Endometrium (tissue), 2 donors: ENCODE data around the gene CAMK1D.

Experiments
- FAIRE-seq: peaks from 2 replicates; lab custom pipeline; 2012; peaks lifted over from hg19 to GRCh38; lab: Jason Lieb, UNC
- donor health status: control.
- donor health status: control.

The CAMK1D gene

DNA sequence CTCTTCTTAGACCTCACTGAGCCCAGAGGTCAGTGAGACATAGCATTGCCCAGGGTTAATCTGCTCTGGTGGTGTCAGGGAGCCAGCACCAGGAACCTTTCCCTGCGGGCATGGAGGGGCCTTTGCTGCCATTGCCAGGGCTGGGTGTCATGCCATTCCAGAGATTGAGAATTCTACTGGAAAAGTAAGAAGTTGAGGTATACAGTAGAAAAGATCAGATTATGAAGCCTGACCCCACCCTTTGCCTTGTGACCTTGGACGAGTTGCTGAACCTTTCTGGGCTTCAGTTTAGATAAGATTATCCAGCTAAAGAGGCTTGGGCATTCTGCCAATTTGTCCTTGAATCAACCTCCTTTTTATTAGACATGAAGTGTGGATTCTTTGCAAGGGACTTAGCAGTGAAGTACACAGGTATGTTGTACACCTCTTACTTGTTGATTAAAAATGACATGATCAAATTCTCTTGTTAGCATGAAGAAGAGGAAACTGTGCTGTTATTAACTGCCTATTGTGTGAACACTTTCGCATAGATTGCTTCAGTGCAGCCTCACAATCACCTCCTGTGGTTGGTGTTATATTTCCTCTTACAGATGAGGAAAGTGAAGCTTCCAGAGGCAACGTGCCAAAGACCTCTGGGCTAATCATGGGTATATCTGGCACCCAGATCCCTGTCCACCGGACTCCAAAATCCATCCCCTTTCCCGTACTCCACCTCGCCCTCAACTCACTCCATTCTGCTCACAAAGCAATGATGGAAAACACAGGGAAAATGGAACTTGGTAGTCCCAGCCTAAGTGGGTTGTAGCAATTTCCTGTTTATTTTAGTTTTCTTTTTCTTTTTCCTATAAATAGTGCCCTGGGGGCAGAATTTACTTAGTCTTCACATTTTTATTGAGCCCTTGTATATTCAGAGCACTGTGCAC is 151.3 kb downstream of the CAMK1D start:
- FAIRE-seq: no peak

DNA sequence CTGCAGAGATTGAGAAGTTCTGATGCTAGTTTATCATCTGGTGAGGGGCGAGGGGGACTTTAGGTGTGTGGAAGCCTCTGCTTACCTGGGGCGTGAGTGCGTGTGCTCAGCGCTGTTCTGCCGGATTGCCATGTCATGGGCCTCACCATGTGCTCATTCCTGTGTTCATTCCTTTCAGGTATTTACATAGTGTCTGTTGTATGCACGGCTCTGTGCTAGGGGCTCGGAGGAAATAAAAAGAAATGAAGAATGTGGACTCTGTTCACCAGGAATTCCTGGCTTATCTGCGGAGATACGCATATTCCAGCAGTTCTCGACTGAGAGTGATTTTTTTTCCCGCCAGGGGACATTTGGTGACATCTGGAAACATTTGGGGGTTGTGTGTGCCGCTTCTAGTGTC is 152.0 kb downstream of the CAMK1D start:
- FAIRE-seq: no peak

DNA sequence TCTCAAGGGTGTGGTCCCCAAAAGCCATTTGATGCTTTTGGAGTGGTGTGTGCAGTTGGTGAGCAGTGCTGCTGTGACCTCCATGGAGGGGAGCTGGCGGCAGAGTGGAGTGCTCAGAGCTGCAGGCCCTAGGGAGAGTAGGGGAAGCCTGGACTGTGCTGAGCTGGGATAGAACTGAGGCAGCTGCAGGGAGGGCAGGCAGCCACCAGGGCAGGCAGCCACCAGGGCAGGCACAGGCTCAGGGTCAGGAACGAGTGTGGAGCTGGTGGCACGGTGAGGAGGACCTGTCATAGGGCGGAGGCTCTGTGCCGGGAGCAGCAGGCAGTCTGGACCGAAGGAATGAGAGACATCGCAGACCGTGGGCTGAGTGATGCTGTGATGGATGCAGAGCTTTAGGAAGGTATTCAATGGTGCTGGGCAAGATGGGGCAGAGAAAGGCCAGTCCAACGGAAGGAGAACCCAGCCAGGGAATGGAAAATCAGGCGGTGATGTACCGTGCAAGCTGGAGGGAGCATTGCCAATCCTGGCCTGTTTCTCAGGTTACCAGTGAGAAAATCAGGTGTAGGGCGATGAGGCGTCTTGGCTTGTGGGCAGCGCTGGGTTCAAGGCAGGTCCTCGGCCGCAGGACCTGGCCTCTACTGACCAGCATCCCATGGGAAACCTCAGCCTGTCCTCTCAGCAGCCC is 152.6 kb downstream of the CAMK1D start:
- FAIRE-seq: no peak

DNA sequence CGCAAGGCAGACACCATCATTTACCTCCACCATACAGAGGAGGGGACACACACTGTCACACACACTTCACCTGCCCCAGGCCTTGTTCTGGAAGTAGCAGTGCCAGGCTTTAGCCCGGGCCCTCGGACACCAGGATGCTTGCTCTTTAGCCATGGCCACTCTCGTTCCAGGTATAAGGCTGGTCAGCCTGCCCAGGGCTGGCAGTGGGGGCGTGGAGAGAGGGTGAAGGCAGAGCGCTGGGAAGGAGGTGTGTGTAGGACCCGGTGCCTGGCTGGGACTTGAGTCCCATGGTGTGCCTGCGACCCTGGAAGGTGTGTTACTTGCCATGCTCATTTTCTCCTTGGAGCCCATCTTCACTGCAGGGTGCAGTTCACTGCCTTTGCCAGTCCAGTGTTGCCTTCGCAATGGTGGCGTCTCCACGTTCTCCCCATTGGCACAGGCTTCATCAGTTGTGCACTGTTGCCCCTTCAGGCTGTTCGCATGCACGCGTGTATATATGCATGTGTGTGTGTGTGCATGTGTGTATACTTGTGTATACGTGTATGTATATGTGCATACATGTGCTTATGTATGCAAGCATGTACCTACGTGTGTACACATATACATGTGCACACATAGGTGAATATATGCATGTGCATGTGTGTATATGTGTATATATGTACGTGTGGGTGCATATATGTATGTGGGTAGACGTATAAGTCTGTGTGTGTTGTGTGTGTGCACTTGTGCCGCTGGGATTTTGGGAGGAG is 153.4 kb downstream of the CAMK1D start:
- FAIRE-seq: no peak

DNA sequence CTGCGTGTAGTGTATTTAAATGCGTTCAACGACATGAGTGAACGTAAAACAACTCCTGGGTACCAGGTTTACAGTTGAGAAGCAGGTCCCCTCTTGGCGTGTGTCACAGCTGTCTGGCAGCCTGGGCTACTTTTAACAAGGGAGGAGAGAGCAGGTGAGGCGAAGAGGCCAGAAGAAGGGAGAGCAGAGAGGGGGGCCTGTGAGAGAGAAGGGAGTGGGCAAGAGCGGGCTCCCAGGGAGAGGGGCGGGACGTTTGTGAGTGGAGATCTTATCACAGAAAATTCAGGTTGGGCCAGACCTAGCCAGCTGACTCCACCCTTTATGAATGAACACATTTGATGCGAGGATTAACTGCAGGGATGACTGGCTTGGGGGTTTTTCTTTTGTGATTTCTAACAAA is 154.0 kb downstream of the CAMK1D start:
- FAIRE-seq: no peak

DNA sequence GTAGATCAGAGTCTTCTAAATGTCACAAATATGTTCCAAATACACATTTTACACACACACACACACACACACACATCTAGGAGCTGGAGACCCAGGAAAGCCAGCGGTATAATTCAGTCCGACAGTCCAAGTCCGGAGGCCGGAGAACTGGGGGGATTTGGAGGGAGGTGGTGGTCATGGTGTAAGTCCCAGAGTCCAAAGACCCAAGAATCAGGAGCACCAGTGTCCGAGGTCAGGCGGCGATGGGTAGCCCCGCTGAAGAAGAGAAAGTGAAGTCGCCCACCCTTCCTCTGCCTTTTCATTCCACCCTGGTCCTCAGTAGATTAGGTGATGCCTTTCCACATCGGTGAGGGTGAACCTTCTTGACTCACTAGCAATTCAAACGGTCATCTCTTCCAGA is 154.8 kb downstream of the CAMK1D start:
- FAIRE-seq: no peak

DNA sequence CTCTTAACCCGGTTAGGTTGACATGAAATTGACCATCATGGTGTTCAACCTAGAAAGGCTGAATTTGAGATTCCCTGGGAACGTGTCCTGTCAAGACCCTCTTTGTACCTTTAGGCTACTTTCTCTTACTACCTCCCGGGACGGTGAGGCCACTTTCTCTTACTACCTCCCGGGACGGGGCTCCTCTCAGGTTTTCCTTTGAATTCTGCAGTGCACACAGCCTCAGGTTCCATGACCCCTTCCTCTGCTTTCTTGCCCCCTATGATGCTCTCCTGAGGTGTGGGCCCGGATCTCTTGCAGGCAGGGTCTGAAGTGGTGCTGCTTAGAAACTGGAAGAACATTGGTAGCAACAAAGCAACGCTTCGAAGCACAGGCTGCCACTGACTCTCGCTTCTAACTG is 155.3 kb downstream of the CAMK1D start:
- FAIRE-seq: no peak

DNA sequence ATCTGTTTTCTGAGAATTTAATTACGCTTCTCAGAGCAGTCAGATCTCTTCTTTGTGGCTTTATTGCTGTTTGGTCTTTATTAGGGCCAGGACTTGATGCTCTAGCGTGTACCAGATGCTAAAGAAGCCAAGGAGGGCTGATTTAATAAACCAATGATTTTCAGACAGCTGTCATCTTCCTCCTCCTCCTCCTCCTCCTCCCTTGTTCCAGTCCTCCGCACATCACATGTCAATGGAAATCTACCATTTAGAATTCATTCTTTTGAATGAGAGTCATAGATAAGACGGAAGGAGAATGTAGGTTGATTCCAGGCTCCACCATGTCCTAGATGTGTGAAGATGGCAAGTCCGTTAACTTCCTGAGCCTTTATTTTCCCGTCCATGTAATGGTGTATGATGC is 156.3 kb downstream of the CAMK1D start:
- no peak for FAIRE-seq

DNA sequence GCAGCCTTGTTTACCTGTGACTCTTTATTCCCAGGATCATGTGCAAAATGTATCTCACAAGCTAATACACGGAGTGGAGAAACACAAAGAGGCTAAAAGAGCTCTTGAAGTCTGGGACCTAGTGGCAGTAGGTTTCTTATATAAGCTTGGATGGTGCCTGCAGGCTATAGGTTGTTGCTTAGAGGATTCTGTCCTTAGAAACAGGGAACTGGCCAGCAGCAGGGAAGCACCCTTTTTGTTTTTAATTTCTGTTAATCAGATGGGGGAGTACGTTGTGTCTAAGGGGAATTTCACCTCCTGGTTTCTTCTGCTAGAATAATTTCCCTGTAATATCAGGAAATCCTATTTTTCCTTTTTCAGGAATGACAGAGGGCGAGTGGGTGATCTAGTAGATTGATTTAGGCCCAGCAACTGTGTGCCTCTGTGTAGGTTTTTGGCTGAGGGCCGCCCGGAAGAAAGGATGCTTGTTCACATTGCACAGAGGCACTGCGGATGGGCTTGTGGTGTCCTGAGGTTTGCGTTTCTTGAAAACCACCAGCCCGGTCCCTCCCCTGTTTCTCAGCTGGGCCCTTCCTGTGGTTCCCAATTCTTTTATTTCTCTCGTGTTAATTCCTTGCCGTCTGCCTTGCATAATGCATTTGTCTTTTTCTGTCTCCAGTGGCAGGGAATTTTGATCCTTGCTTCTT is 158.0 kb downstream of the CAMK1D start:
- FAIRE-seq: no peak

DNA sequence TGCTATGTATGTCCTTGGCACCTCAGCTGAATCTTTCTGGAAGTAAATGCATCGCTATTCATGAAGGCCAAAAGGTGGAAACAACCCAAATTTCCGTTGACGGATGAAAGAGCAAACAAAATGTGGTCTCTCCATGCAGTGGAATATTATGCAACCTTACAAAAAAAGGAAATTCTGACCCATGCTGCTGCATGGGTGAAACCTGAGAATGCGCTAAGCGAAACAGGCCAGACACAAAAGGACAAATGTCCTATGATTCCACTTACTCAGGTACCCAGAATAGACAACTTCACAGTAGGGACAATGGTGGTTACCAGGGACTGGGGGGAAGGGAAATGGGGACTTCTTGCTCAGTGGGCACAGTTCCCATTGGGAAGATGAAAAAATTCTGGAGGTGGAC is 158.8 kb downstream of the CAMK1D start:
- no peak for FAIRE-seq

DNA sequence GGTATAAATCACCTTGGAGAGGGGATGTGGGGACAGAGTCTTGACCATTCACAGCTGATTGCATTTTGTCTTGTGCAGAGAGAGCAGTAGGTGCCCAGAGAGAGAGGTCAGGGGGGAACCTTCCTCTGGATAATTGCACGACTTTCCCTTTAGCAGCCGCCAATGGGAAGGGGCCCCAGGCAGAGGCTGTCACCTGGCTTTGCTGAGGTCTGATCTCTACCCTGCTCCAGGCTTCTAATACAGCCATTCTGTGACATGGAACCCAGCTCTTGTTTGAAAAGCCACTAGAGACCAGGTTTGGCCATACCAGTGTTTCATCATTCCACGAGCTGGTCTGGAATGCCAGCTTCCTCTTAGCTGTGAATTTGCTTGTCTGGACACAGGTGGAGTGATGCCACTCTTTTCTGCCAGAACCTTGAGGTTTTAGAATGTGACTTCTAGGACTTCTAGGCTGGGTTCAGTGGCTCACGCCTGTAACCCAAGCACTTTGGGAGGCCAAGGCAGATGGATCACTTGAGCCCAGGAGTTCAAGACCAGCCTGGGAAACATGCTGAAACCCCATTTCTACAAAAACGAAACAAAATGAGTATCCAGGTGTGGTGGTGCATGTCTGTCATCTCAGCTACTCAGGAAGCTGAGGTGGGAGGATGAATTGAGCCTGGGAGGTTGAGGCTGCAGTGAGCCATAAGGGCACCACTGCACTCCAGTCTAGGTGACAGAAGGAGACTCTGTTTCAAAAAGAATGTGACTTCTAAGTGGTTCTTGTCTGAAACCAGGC is 159.9 kb downstream of the CAMK1D start:
- no peak for FAIRE-seq

DNA sequence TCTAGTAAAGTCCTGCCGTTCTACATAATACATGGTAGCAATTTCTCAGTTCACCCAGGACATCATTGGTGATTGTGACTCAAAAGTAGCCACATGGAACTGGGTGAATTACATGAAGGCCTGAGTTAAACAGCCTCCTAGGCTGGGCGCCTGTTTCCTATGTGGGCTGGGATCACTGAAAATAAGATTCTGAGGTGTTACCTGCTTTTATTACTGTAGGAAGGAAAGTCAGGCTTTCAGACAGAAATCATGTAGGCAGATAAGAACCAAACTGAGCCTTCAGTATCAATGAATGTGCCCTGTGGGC is 160.4 kb downstream of the CAMK1D start:
- FAIRE-seq: no peak

DNA sequence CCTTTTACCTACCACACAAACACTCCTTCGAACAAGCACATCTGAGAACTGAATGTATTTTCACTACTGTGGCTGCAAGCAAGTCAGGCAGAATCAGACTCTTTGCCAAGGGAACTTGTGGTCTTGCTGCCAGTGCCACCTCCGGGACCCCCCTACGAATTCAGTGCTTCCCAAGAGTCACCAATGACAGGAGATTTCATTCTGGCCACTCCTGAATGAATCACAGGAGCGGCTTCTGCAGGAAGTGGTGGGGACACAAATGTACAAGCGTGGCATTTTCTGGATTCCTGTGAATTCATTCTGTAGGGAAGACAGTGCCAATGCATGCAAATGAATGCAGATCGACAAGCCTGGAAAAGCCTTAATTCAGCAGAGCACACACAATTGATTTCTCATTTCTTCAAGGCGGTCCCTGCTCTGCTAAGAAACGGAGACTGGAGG is 161.2 kb downstream of the CAMK1D start:
- no peak for FAIRE-seq

DNA sequence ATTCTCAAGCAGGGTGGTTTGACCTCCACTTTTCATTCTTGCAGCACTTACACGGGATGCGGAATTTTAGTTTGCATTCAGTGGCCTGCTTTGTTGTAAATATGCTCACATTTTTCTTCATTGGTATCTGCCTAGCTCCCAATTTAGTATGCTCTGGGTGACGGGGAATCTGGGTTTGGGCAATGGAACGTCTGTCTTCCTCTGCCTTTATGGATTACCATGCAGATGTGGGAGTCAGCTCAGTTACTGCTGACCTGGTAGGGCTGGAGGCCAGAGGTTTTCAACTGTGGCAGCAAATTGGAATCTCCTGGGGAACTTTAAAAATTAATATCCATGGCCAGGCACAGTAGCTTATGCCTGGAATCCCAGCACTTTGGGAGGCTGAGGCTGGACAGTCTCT is 161.6 kb downstream of the CAMK1D start:
- FAIRE-seq: no peak

DNA sequence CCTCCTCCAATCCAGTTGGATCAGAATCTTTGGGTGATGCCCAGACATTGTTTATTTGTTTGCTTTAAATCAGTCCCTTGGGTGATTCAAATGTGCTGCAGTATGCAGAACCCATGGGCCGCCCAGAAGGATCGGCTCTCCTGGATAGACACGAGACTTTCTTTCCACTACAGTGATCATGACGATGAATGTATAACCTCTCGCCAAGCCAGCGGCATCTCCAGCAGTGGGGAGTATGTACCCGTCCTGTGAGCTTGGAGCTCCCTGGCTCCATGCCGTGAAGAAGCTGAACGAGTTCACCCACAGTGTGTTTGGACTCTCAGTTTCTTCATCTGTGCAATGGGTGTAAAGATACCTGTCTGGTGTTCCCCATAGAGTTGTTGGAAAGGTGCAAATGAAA is 162.3 kb downstream of the CAMK1D start:
- FAIRE-seq: no peak

DNA sequence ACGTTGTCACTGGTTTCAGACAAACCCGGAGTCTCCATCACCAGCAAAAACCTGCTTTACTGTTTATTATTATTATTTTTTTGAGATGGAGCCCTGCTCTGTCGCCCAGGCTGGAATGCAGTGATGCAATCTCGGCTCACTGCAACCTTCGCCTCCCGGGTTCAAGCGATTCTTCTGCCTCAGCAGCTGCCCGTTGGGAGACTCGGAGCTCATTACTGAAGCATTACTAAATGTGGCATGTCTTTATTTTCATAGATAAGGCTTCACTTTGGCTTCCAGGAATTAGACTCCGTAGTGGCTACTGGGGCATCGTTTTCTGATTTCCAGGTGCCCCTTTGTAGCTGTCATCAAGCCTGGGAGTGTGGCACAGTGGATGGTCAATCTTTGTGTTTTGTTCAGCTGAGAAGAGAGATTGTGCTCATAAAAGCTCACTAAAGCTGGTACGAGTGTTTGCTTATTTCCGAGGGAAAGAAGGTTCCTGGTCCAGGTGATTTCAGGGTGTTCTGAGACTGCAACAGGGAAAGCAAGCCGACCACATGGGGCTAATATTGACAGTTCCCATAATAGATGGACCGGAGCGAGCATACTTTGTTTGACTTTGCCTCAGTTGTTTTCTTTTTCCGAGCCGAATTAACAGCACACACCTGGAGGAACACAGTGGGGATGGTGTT is 163.1 kb downstream of the CAMK1D start:
- no peak for FAIRE-seq

DNA sequence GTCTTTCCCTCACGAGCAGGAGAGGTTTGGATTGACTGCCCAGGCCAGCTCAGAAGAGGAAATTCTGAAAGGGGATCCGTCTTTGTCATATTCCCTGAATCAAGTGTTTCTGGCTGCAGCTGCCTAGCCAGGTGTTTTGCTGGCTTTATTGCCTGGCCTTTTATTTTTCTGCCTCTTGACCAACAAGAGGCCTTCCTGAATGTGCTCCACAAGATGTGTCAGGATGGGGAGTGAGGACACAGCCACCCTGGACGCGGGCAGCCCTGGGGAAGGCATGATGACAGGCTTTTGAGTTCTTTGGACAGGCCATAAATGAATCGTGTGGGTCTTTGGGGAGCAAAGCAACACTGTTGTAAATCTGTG is 163.6 kb downstream of the CAMK1D start:
- no peak for FAIRE-seq

DNA sequence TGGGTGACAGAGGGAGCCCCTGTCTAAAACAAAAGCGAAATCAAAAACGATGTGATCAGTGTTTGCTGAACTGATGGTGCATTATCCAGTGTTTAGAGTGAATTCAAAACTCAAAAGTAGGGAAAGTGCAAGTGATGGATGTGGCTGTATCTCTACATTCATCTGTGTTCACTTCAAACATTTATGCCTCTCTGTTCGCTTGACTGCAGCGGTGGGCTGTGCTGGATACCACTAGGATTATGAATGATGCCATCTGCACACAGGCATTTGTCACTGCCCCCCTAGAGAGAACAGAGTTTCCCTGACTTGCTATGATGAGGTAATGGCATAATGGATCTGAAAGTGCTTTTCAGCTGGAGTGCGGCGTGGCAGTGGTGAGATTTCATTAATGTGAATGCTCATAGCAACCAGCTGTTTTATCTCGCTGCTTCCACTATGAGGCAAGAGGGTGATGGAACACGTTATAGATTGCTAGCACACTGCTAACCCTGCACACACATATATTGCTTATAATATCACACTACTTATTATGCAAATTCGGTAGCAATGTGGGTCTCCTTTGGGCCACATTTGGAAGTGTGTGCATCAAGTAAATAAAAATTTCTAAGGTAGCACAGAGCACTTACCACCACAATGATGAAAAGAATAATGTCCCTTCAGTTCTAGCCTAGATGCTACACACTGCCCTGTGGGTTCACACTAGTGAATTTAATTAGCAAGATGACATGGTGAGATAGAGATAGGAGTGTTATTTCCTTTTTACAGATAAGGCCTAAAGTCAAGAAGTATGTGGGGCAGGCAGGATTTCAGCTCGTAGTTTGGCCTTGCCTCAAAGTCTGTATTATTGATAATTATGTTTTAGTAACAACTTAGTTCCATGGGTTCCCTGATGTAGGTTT is 164.7 kb downstream of the CAMK1D start:
- FAIRE-seq: no peak

DNA sequence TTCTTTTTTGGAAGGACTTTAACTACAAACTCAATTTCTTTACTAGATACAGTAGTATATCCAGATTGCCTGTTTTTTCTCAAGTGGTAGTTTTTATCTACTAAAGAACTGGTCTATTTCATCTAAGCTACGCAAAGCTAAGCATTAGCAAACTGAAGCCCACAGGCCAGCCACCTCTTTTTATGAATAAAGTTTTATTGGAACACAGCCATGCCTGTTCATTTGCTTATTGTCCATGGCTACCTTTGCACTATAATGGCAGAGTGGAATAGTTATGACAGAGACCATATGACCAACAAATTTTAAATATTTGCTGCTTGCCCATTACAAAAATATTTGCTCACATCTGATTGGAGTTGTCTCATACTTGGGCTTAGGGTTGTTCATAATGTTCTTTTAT is 168.7 kb downstream of the CAMK1D start:
- no peak for FAIRE-seq

DNA sequence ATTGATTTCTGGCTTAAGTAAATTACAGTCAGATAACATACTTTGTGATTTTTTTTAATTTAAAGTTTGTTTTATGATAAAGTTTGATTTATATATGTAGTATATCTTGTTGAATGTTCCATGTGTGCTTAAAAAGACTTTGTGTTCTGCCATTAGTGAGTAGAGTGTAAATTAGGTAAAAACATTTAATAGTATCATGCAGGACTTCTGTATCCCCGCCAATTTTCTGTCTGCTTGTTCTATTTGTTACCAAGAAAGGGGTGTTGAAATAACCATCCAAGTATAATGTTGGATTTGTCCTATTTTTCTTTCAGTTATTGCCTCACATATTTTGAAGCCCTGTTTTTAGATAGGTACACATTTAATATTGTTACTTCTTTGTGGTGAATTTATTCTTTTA is 172.1 kb downstream of the CAMK1D start:
- FAIRE-seq: no peak
